SU-DHL-6 (cell line): ENCODE data around the gene SGCD.

Experiments
- CTCF ChIP-seq: fragments of 200-600 bp; sonication (generic); IDR thresholded peaks from one replicate; pipeline ENCODE4 v1.5.1; 2017; ENCODE audit warnings: antibody characterized with exemption, mild to moderate bottlenecking, low read length, moderate library complexity; ENCODE audit not compliant: insufficient read depth, poor library complexity, severe bottlenecking
- EZH2phosphoT487 ChIP-seq: fragments of 200-600 bp; sonication (generic), shearing (Covaris generic); conservative IDR thresholded peaks from 2 replicates; pipeline ENCODE4 v1.6.1; 2018; ENCODE audit warnings: mild to moderate bottlenecking, antibody characterized with exemption, low read length, moderate library complexity, mixed read lengths

DNA sequence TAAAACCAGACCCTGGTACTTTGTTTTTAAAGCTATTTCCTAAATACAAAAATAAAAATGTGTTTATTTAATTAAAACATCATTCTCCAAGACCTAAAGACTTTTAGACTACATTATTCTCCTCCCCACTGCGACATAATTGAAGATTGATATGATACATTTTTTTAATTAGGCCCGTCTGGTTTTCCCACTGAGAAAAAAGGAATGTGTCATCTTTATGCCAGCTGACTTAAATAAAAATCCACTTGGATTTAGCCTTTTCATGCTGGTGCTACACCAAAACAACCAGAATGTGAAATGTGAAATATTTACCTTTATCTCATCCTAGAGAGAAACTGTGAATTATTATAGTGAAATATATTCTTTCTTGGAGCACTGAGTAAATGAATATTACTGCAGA, 367.6 kb downstream of the SGCD start:
- TF ChIP-seq CTCF: no peak
- TF ChIP-seq EZH2phosphoT487: no peak
